Endothelial cell of umbilical vein (primary cell): ENCODE results near the gene ASNSD1. TPM values are rescaled to one million over a fixed set of nuclear protein-coding genes. Genes with fewer than 3 reads are reported as not detected.

Experiments used
- BruUV-seq: library from RNA; stranded (reverse); fragments of 400-500 nt; replicated peaks from 2 replicates; lab custom pipeline; 2021; lab: Mats Ljungman, UMichigan
- CTCF ChIA-PET: fragments of 300-600, 350-600 bp; sonication (Branson Sonifier 250); formaldehyde crosslinking; loops from one replicate; lab custom pipeline; 2021; ENCODE audit warnings: antibody characterized with exemption, inconsistent platforms; lab: Charles Lee
- POLR2A ChIA-PET: fragments of 300-600, 350-600 bp; sonication (Branson Sonifier 250); formaldehyde crosslinking; loops from one replicate; lab custom pipeline; 2021; ENCODE audit warnings: antibody characterized with exemption, inconsistent platforms; lab: Charles Lee
- DNase-seq: peaks from one replicate; pipeline ENCODE4 v3.0.0-alpha.2; 2011; ENCODE audit warnings: low read depth, low spot score
- FAIRE-seq: peaks from 2 replicates; lab custom pipeline; 2011; peaks lifted over from hg19 to GRCh38; lab: Jason Lieb, UNC
- H2AFZ ChIP-seq: 2 replicates; pipeline ENCODE4 v1.6.0; 2012; ENCODE audit warnings: low read depth, low read length, control low read depth, inconsistent platforms
- H3K27ac ChIP-seq: 2 replicates; pipeline ENCODE4 v1.5.1; 2011; ENCODE audit warnings: low read depth, mild to moderate bottlenecking, control low read depth, low read length, moderate library complexity; ENCODE audit not compliant: insufficient read depth
- H3K27me3 ChIP-seq, 2 experiments: 2 replicates each; pipeline versions ENCODE4 v1.6.0 to v1.6.1; 2011; ENCODE audit warnings: low read length in 2 of 2, mixed read lengths in 1 of 2; ENCODE audit not compliant: control insufficient read depth in 2 of 2, insufficient read depth in 2 of 2
- H3K36me3 ChIP-seq, 2 experiments: 2 replicates in 1 of 2; 3 replicates in 1 of 2; pipeline ENCODE4 v1.5.1; 2011; ENCODE audit warnings: low read length in 2 of 2, mild to moderate bottlenecking in 1 of 2, moderate library complexity in 1 of 2; ENCODE audit not compliant: control insufficient read depth in 2 of 2, insufficient read depth in 2 of 2; ENCODE audit errors: extremely low read depth in 1 of 2
- H3K4me1 ChIP-seq: 3 replicates; pipeline ENCODE4 v1.5.1; 2011; ENCODE audit warnings: mild to moderate bottlenecking, low read length; ENCODE audit not compliant: control insufficient read depth, insufficient read depth; ENCODE audit errors: extremely low read depth
- H3K4me2 ChIP-seq: 2 replicates; pipeline ENCODE4 v1.6.1; 2011; ENCODE audit warnings: low read length, control low read depth, mixed read lengths; ENCODE audit not compliant: insufficient read depth
- H3K4me3 ChIP-seq, 3 experiments: fragments of 200-600 bp in 1 of 3; sonication (generic), shearing (Covaris generic) in 1 of 3; replicated peaks in 1 of 3; 2 replicates each; pipeline ENCODE4 v1.5.1; 2011 to 2016; ENCODE audit warnings: control low read depth in 3 of 3, low read length in 3 of 3, mild to moderate bottlenecking in 2 of 3, inconsistent platforms in 1 of 3, low read depth in 1 of 3, moderate library complexity in 1 of 3; ENCODE audit not compliant: insufficient read depth in 1 of 3
- H3K79me2 ChIP-seq: 2 replicates; pipeline ENCODE4 v1.6.0; 2012; ENCODE audit warnings: low read length, inconsistent platforms; ENCODE audit not compliant: control insufficient read depth, insufficient read depth
- H3K9ac ChIP-seq: replicated peaks from 2 replicates; pipeline ENCODE3; 2011; ENCODE audit warnings: low read length, control low read depth; ENCODE audit not compliant: insufficient read depth; ENCODE audit errors: extremely low read depth
- H3K9me1 ChIP-seq: replicated peaks from 3 replicates; pipeline ENCODE4 v1.6.0; 2011; ENCODE audit warnings: mild to moderate bottlenecking, low read length; ENCODE audit not compliant: control insufficient read depth, insufficient read depth; ENCODE audit errors: extremely low read depth
- H3K9me3 ChIP-seq: replicated peaks from 2 replicates; pipeline ENCODE4 v1.5.1; 2012; ENCODE audit warnings: low read length, inconsistent platforms; ENCODE audit not compliant: control insufficient read depth, insufficient read depth
- H4K20me1 ChIP-seq: replicated peaks from 2 replicates; pipeline ENCODE3; 2011; ENCODE audit warnings: mild to moderate bottlenecking, low read length; ENCODE audit not compliant: control insufficient read depth, insufficient read depth; ENCODE audit errors: extremely low read depth
- EZH2 ChIP-seq: IDR thresholded peaks from 2 replicates; pipeline ENCODE4 v1.6.1; 2012; ENCODE audit warnings: borderline replicate concordance, low read depth, mild to moderate bottlenecking, moderate library complexity, low read length, inconsistent platforms; ENCODE audit not compliant: severe bottlenecking
- FOS ChIP-seq: IDR thresholded peaks from 2 replicates; pipeline ENCODE4 v1.6.1; 2011; ENCODE audit warnings: mild to moderate bottlenecking, low read length, moderate library complexity, borderline replicate concordance; ENCODE audit not compliant: insufficient read depth
- GATA2 ChIP-seq: IDR thresholded peaks from 2 replicates; pipeline ENCODE4 v1.7.0; 2011; ENCODE audit warnings: low read depth, mild to moderate bottlenecking, moderate library complexity, mixed read lengths, low read length; ENCODE audit not compliant: insufficient read length, insufficient read depth
- dilution Hi-C: fragments of 300-500 bp; cut with MboI; formaldehyde crosslinking; loops from one replicate; pipeline ENCODE4 v1.15.0; 2019; ENCODE audit warnings: low sequenced_read_pairs; ENCODE audit not compliant: extremely low pct_ligation_motif_present
- intact Hi-C: fragments of 100-400 bp; cut with micrococcal nuclease; formaldehyde crosslinking; loops from one replicate; pipeline ENCODE4 v1.10.0; 2022
- polyA plus RNA-seq, 4 experiments: library from polyadenylated mRNA; depleted of rRNA in 3 of 4; stranded (reverse) in 3 of 4; unstranded in 1 of 4; fragments of >200 nt; gene quantifications; 2 replicates each; pipeline versions ENCODE4 v1.2.1 to v1.2.3, GENCODE V29; 2011 to 2012; ENCODE audit warnings: missing spikeins in 1 of 4
- total RNA-seq: library from RNA; stranded (reverse); gene quantifications from 2 replicates; pipeline ENCODE4 v1.2.3, GENCODE V29; 2021
- TF ChIP-seq, protein P1 (sequence below): IDR thresholded peaks from 2 replicates; pipeline ENCODE4 v1.6.1; 2011; ENCODE audit not compliant: insufficient read depth, insufficient read length

Gene ASNSD1
- total and polyA plus RNA-seq, 2 donors (not counting 3 experiments of a cell fraction or from before 2014, with no cell fraction given), result 15.8 to 39.5 TPM

DNA sequence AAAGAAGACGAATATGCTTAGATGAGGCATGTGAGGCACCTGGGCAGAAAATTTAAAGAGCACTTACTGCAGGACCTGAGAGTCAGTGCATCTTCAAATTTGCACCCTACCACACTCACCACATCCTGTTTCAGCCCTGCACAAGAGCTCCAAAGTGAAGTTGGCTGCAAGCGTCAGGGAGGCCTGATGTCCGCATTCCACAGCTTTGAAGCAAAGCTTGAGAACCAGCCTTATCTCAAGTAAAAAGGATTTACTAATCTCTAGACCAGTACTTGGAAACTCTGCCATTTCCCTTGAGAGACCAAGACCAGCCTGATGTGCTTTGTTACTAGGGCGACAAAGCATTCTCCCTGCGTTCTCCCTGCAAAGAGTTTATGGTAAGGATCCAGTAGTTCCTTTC is 3.4 kb upstream of the ASNSD1 start:
- DNase-seq (no peak), FAIRE-seq (no peak)
- H3K9ac ChIP-seq, result no peak overlapping the region
- no peaks in the 10 kb centered on the region for H3K9me1 ChIP-seq
- H3K4me3 ChIP-seq, result no peak overlapping the region
- no peaks in the 10 kb centered on the region for H3K36me3 ChIP-seq
- peaks cover 10% of the 10 kb centered on the region for H3K4me1 ChIP-seq
- no peak overlapping the region for H3K4me2 ChIP-seq
- H3K27ac ChIP-seq, result no peak overlapping the region
- no peaks in the 10 kb centered on the region for H3K9me3 ChIP-seq
- H4K20me1 ChIP-seq, result no peaks in the 10 kb centered on the region
- TF ChIP-seq, protein P1, sequence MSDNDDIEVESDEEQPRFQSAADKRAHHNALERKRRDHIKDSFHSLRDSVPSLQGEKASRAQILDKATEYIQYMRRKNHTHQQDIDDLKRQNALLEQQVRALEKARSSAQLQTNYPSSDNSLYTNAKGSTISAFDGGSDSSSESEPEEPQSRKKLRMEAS, result no peak
- TF ChIP-seq GATA2 (no peak), EZH2 (no peak), FOS (no peak)
- ChIA-PET POLR2A (no interaction called here), CTCF (interaction anchor here (0.6 to 1.4 kb wide), 2 partner anchors 39 to 316 kb away, joined by 3 to 5 read pairs; no protein-coding TSS in a partner anchor)
- H2AFZ ChIP-seq, result no peak overlapping the region
- dilution Hi-C loops, result no loop called here
- peaks cover 15% of the 10 kb centered on the region for H3K79me2 ChIP-seq
- intact Hi-C loops, result no loop called here
- peaks cover 0 to 2% of the 10 kb centered on the region in 2 experiments for H3K27me3 ChIP-seq
- no TSS peak for BruUV-seq

DNA sequence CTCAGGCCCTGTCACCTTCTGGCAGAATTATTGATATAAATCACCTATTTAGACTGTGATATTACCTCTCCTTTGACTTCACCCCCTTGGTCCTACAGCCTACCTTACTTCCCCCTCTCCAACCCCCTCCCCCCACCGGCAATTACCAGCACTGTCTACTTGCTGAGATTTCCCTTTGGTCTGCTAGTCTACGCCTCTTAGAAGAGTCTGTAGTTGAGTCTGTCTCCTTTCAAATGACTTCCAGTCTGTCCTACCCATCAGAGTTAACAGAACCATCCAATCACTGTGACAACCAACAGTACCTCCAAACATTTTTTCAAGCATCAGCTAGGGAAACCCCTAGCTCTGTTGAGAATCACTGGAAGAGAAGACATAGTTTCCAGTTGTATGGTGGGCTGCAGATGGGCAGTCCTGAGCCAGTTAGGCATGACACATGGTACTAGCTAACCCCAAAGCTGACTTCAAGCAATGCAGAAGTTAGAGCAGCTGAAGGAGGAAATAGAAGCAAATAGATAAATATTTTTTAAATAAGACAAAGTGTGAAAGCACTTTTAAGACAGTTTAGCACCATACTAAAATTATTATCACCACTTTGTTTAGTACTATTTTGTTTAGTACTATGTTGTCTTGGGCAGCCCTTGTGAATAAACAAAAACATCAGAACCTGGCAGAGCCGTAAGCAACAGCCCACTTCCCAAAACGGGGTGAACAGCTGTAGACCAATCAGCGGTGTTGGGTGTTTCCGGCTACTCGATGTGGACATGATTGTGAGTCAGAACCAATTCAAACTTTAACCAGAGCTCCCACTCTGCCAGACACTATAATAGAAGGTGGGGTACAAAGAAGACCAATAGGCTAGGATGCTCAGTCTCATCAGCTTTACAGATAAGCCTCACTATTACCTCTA is 2.7 kb upstream of the ASNSD1 start:
- H3K4me2 ChIP-seq, result no peak overlapping the region
- H3K79me2 ChIP-seq, result peaks cover 18% of the 10 kb centered on the region
- peaks cover 0 to 2% of the 10 kb centered on the region in 2 experiments for H3K27me3 ChIP-seq
- H3K4me3 ChIP-seq, result no peak overlapping the region
- no peak overlapping the region for H3K27ac ChIP-seq
- DNase-seq (no peak), FAIRE-seq (no peak)
- POLR2A ChIA-PET, result no interaction called here
- intact Hi-C loops, result no loop called here
- no peaks in the 10 kb centered on the region for H3K9me1 ChIP-seq
- H3K36me3 ChIP-seq, result no peaks in the 10 kb centered on the region
- H3K9me3 ChIP-seq, result no peaks in the 10 kb centered on the region
- no TSS peak for BruUV-seq
- peaks cover 10% of the 10 kb centered on the region for H3K4me1 ChIP-seq
- H3K9ac ChIP-seq, result no peak overlapping the region
- H4K20me1 ChIP-seq, result no peaks in the 10 kb centered on the region
- dilution Hi-C loops, result no loop called here
- no peak overlapping the region for H2AFZ ChIP-seq
- CTCF ChIA-PET, result interaction anchor here (1.3 to 2.5 kb wide), 6 partner anchors 37 to 414 kb away, joined by 3 to 23 read pairs (median 6); partner anchors contain the start of gene OSGEPL1
- TF ChIP-seq GATA2, result no peak
